ENCODE measurements around the gene LCE3A.
"Not testable (repeated sequence)": the region's sequence is repeated elsewhere in the genome, so short reads cannot be mapped to it uniquely, and the experiment has no call there.

LCE3A gene, protein sequence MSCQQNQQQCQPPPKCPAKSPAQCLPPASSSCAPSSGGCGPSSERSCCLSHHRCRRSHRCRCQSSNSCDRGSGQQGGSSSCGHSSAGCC

DNA sequence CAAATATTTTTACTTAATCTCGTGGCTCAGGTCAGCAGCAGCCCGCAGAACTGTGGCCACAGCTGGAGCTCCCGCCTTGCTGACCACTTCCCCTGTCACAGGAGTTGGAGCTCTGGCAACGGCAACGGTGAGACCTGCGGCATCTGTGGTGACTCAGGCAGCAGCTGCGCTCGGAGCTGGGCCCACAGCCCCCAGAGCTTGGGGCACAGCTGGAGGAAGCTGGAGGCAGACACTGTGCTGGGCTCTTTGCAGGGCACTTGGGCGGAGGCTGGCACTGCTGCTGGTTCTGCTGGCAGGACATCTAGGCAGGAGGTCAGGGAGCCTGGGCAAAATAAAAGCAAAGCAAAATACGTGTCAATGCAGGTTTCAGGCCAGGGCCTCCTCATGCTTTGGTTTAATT, at the start of gene LCE3A:
Gene LCE3A (minus strand): TSS at position 301 of the 400 bp plus-strand sequence. CDS start 0 bp downstream, at position 301.
- no peak for DNase-seq

DNA sequence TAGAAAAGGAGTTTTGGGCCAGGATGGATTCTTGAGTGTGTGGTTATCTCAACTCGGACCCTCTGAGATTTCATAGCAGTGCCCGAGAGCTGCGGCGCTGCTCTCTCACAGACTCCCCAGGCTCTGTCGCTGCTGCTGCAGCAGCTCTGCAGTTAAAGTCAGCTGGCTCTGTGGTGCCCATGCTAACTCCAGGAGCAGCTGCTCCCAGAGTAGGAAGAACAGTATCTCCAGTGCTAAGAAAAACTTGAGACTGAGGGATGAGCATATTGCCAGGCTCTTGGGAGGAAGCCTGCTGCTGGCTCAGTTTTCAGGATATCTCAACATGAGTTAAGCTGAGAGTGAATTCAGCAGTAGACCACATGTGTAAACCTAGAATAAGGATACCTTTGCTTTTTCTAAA, 44.7 kb upstream of the LCE3A start:
- DNase-seq = no peak

DNA sequence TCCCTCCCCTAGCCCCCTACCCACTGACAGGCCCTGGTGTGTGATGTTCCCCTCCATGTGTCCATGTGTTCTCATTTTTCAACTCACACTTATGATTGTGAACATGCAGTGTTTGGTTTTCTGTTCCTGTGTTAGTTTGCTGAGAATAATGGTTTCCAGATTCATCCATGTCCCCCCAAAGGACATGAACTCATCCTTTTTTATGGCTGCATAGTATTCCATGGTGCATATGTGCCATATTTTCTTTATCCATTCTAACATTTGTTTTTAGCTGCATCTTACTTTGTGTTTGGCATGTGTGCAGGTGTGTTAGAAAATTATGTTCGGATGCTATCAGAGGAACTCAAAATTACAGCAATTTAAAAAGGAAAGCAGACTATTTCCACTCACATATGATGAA, 43.3 kb upstream of the LCE3A start:
- DNase-seq = not testable (repeated sequence)

DNA sequence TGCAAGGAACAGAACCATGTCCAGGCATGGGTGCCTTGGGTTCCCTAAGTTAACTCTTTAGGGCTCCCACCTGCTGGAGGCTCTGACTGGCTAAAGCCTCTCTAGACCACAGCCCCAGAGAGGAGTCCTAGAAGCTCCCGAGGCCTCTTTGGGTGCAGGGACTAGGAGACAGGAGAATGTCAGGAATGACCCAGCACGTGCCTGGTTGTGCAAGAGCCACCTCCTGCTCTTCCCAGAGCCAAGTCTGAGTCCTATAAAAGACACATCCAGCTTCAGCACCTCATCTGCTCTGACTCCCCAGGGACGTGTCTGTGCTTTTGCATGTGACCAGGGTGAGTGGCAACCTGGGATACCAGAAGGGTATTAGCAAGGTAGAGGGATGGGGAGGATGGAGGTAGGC, 40.2 kb upstream of the LCE3A start, which contains the start of gene LCE2D:
Gene LCE2D (plus strand): TSS at position 283 of the 400 bp plus-strand sequence. CDS start 726 bp downstream, outside the sequence.
- no peak for DNase-seq

DNA sequence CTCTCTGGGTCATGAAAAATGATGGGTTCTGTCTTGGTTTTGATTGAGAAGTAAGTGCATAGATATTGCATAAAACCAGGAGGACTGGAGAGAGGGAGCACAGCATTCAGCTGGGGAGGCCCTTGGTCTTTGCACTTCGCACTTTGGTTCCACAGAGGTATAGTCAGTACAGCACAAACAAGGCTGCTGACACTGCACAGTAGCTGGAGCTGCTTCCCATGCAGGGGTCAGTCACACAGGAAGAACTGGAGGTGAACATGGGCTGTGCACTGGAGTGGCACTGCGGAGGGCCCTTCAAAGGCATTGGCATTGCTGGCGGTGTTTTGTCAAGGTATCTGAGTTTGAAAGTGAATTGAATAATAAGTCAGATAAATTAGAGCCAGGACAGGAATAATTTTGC, 35.7 kb upstream of the LCE3A start:
- DNase-seq = no peak

DNA sequence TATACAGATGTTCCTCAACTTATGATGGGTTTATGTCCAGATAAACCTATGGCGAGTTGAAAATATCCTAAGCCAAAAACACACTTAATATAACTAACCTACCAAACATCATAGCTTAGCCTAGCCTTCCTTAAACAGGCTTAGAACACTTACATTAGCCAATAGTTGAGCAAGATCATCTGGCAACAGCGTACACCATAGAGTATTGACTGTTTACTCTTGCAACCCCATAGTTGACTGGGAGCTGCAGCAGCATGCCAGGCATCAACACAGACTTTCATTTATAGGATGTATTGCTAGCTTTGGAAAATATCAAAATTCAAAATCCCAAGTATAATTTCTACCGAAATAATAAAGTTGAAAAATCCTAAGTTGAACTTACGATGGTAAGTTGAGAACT, 34.8 kb upstream of the LCE3A start:
- DNase-seq = no peak

DNA sequence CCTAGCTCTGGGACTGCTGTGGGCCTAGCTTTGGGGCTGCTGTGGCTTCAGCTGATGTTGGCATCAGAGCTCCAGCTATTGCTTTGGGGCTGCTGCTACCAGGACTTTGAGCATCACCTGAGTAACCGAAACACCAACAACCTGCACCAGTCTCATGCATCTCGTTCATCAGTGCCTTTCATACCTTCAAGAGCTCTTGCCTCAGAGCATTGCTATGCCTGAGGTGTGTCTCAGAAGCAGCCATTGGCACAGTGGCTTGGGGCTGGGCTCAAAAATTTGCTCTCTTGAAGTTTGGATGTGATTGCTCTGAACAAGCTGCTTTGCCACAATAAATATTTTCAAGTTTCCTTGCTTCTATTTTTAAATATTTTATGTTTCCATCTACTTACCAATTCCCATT, 33.6 kb upstream of the LCE3A start:
- DNase-seq = no peak

DNA sequence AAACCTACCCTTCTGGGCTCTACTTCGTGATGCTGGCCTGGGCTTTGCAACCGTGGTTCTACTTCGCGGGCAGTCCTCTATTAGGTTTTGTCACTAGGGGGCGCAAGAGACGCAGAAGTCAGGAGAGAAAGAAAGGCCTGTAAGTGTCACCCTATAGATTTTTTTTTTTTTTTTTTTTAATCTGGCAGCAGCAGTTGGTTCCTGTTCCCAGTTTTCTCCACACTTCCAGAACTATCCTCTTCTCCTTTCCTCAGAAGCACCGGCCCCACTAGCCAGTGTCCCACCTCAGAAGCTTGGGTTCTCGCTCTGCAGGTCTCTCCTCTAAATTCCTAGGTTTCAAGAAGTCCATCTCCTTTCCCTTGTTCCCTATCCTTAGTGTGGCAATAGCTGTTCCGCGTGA, 31.2 kb upstream of the LCE3A start:
- DNase-seq = peak; percentile 60

DNA sequence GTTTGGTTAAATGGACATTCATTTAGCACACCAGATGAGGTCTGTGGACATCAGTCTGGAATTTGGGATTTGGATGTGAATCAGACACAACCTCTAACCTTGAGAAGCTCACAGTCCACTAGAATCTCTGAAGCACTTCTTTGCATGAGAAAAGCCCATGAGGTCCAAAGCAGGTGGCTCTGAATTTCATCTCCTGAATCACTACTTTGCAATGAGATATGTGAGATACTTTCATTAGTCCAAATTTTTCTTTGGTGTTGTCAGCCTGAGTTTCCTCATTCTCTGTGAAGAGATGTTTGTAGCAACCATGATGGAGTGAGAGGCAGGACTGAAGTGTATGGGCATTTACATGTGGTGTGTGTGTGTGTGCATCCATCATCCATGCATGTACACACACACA, 23.8 kb upstream of the LCE3A start:
- peak; percentile 7 for DNase-seq

DNA sequence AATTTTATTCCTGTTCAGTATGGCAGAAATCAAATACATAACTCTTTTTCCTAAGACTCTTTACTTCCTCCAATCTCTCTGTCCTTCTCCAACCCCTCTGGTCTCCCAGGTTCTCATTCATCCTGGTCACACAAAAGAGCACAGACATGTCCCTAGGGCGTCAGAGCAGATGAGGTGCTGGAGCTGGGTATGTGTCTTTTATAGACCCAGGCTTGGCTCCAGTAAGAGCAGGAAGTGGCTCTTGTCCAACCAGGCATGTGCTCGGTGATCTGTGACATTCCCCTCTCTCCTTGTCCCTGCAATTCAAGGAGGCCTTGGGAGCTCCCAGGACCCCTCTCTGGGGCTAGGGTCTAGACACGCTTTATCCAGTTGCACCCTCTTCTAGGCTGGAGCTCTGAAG, 22.2 kb upstream of the LCE3A start:
- no peak for DNase-seq

DNA sequence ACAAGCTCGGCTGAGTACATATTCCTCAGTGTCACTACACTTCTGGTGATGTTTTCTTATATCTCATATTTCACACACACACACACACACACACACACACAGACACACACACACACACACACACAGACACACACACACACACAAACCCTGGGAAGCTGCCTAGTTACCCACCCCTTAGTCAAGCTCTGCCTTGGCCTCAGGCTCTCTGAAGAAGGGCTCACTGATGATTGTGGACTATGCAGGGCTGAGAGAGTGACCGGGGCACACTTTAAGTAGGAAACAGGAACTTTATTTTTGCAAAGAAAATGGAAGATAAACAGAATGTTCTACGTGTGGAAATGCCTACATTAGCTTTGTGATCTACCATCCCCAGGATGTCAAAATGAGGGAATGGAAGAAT, 21.0 kb upstream of the LCE3A start:
- no peak for DNase-seq

DNA sequence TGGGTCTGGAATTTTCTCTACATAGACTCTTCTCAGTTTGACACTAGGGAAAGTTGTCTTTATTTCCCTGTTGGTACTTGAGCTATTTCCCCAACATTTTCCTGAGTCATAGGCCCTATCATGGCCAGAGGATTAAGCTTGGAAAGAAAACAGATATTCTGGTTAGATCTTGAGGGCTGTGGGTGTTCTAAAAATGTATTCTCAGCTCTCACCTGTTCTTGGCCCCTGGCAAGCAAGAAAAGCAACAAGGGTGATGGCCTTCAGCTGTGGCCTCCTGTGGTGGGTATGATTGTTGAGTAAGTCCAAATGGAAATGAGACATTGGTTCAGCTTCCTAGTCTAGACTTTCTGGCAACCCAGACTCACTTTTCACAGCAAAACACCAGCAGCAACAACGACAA, 17.4 kb upstream of the LCE3A start:
- no peak for DNase-seq

DNA sequence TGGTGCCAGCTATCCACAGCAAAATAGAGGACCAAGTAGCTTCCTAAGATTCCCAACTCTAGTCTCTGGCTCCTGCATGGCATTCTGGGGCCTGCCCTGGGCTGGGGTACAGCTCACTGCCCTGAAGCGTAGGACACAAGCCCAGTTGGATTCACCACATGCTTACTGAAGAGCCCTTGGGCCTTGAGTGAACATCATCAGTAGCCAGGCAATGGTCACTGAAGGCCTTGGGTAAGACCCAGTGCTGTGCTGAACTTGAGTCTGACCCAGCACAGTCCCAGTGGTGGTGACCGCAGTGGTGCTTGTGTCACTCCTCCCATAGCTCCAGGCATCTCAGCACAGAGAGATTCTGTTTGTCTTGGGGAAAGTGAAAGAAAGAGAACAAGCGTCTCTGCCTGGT, 7.7 kb upstream of the LCE3A start:
- DNase-seq = no peak

DNA sequence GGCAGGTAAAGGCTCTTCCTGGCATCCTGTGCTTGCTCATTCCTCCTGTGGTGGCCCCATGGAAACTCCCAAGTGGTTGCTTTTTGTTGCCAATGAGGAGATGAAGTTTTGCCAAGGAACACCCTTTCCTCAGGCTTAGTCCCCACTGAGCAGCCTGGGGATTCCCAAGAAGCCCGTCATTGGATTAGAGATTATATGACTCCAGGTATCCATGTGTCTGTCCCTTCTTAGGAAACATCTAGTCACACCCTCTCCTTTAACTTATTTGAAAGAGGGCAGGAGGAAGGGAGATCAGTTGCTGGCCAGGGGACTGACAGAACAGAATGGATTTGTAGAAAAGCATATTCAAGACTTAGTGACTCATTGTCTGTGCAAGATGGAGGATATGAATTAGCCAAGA, 3.8 kb upstream of the LCE3A start:
- DNase-seq = no peak

DNA sequence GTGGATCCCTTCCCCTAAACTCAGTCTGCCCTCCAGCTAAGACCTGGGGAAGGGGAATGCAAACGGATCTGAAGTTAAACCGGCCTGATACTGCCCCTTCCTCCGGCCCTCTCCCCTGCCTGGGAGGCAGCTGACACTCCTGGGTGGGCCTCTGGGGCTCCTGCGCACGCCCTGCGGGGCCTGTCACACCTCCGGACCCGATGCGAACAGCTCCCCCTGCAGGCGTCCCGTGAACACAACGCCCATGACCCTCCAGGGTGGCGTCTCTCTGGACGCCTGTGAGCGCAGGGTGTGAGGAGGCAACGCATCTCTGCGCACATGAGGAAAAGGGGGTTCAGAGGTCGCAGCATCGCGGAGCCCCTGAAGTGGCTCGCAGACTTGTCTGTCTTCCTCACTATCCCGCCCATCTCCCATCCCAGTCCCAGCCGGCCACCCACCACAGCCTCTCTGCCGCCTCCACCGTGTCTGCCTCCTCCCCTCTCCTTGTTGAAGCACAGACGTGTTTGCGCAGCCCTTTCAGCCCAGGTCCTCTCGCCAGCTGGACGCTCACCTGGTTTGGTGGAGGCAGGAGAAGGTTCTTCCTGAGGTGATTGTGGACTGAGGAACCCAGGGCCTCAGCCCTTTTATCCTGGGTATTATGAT, 421 bp upstream of the LCE3A start:
- no peak for DNase-seq

DNA sequence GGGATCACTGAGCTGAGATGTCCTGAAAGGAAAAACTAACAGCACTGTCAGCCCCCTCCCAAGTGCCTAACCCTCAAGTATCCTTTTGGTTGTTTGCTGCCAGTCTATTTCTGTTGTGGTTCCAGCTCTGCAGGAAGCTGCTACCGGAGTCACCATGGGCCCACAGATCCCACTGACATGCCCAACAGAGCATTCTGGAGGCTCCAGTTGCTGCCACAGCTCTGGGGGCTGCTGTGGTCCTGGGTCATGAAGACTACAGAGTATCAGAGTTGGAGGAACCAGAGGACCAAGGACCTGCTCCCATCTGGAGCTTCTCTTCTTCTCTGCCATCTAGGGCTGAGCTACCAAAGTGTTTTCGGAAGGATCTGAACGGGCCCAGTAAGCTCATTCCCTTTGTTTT, 910 bp downstream of the LCE3A start:
- no peak for DNase-seq

DNA sequence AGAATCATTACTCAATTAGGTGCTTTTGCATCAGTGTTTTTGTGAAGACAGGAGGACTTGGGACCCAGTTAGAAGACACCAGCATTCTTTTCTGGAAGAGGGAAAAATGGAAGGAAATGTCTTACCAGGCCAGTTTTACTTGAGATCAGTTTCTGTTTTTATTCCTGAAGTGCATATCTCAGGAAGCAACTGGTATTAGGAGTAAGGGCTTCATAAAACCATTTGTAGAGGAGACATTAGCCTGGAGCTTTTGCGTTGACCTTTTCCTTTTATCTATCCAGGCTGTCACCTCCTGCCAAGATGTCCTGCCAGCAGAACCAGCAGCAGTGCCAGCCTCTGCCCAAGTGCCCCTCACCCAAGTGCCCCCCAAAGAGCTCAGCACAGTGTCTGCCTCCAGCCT, 9.4 kb downstream of the LCE3A start, which contains the start of gene LCE3B:
Gene LCE3B (plus strand): TSS at position 301 of the 400 bp plus-strand sequence. CDS start 0 bp downstream, at position 301.
- DNase-seq = no peak

DNA sequence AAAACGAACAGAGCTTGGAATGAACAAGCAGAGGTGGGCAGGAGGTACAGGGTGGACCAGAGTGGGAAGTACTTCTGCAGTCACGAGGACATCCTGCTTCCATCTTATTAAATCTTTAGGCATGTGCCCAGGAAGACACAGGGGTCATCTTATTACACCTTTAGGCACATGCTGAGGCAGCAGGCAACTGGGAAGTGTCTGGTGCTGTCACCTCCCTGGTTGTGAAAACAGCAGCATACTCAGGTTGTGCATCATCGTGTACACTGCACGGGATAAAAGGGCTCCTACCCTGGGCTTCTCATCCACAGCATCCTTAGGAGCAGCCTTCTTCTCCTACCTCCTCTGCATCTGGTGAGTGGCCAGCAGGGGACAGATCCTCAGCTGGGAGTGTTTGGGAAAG, 23.0 kb downstream of the LCE3A start, which contains the start of gene LCE3C:
Gene LCE3C (plus strand): TSS at position 301 of the 400 bp plus-strand sequence. CDS start 498 bp downstream, outside the sequence.
- DNase-seq = no peak

DNA sequence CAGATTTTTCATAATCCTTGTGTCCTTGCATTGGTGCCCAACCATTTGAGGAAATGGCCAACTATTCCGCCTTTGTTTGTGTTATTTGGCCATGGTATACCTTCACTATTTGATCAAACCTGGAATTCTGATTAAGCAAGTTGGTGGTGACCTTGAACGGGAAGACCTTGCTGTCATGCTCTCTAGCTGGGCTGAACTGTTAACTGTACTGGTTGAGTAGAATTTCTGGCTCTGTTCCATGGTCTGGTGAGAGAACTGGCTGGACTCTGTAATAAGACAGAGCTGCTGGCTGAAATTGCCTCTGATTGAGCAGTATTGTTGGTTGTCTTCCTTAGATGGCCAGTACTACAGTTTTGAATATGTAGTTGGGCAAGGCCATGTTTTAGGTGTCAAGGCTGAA, 25.9 kb downstream of the LCE3A start:
- no peak for DNase-seq

DNA sequence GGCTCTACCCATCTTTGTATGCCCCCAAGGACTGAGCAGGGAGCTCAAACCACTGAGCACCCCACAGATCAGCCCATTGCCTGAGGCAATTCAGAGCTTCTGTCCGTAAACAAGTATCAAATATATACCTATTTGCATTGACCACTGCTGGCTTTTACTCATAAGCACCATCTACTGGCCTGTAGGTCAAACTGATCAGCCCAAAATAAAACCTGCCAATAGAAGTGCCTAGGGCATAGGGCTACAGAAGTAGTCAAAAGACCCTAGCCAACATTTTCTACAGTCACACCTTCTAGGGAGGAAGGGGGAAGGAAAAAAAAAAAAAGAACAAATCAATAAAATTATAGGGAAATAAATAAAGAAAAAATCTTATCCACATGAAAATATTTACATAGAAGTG, 37.3 kb downstream of the LCE3A start:
- no peak for DNase-seq

DNA sequence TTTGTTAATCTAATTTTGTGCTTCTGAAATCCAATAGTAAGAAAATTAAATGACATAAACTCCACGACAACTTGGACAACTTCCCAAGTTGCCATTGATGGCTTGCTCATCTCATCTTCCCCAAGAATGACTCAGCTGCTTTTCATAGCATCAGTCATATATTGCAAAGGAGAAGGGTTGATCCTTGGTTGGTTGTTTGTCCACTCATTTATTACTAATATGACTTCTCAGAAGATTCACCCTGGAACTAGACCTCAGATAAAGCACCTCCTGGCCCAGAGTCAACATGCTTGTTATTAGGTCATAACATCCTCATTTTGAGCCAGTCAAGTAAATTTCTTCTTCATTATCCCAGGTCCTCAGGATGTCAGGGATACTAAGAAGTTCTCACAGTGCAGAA, 40.3 kb downstream of the LCE3A start:
- DNase-seq = no peak

DNA sequence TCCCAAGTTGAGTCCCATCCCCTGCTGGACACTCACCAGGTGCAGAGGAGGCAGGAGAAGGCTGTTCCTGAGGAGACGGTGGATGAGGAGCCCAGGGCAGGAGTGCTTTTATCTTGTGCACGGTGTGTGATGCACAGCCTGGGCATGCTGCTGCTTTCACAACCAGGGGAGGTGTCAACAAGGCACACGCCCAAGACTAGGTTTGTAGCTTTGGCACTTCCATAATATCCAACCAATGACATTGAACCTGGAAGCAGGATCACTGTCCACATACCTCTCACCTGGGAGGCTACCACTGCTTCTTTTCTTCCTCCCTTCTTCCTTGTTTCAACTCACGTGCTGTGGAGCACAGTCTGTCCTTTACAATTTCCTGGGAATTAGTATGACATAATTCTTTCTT, 42.5 kb downstream of the LCE3A start, which contains the start of gene LCE3D:
Gene LCE3D (minus strand): TSS at position 84 of the 400 bp plus-strand sequence. CDS start 580 bp downstream, outside the sequence.
- DNase-seq = no peak

DNA sequence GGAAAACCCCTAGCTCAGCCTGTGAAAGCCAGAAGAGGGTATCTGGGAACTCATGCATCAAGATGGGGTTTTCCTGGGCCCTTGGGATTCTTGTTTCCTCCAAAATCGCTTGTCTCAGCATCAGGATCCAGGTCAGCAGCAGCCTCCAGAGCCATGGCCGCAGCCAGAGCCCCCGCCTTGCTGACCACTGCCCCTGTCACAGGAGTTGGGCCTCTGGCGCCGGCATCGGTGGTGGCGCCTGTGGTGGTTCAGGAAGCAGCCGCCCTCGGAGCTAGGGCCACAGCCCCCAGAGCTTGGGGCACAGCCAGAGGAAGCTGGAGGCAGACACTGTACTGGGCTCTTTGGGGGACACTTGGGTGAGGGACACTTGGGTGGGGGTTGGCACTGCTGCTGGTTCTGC, 43.4 kb downstream of the LCE3A start:
- not testable (repeated sequence) for DNase-seq

DNA sequence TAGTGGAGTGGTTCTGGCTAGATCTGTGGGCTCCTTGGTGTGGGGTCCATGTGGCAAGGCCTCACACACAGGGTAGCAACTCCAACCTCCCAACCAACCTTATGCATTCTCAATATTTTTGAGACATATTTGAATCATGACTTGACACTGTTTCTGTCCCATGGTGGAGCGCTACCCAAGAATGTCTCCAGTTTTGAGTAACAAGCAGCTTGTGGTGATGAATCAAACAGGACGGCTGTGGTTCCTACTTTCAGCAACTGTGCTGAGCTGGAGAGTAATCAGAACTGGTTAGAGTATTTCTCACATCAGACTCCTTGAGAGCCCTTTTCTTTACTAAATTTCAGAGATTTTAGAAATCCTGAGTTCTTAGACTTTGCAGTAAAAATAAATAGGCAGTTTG, 45.7 kb downstream of the LCE3A start:
- DNase-seq = no peak

Data from EL (cell line).